NB4 (cell line): Measurements from ENCODE around the gene PAFAH1B1.
"Not testable (repeated sequence)": the region's sequence is repeated elsewhere in the genome, so short reads cannot be mapped to it uniquely, and the experiment has no call there.

Source experiments
- DNase-seq: peaks from one replicate; pipeline ENCODE4 v3.0.0; 2010; ENCODE audit warnings: low read depth
- H3K4me3 ChIP-seq: one replicate; pipeline ENCODE4 v1.5.1; 2011; ENCODE audit warnings: mild to moderate bottlenecking, low read depth, low read length, moderate library complexity
- CTCF ChIP-seq: IDR thresholded peaks from one replicate; pipeline ENCODE4 v1.5.1; 2012; ENCODE audit warnings: low read depth, low read length
- MYC ChIP-seq: IDR thresholded peaks from 2 replicates; pipeline ENCODE4 v1.6.1; 2011; ENCODE audit warnings: low read depth, low read length
- POLR2A ChIP-seq: IDR thresholded peaks from 2 replicates; pipeline ENCODE4 v1.6.1; 2011; ENCODE audit warnings: mild to moderate bottlenecking; ENCODE audit not compliant: insufficient read length; ENCODE audit errors: extremely low read depth
- TF ChIP-seq, protein P1 (sequence below): IDR thresholded peaks from 2 replicates; pipeline ENCODE4 v1.6.1; 2011; ENCODE audit warnings: low read depth, low read length

Gene PAFAH1B1

DNA sequence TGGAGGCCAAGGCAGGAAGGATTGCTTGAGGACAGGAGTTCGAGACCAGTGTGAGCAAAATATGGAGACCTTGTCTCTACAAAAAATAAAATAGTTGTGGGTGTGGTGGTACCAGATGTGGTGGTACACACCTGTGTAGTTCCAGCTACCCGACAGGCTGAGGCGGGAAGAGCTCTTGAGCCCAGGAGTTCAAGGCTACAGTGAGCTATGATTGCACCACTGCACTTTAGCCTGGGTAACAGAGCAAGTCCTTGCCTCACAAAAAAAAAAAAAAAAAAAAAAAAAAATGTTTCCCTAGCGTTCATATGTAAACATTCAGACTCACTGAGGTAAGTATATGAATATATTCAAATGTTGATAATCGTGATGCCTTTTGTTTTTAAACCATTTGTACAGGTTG, 78.6 kb downstream of the PAFAH1B1 start:
- H3K4me3 ChIP-seq, result no peak overlapping the region
- no peak for DNase-seq
- TF ChIP-seq CTCF, result no peak
- TF ChIP-seq, protein P1, sequence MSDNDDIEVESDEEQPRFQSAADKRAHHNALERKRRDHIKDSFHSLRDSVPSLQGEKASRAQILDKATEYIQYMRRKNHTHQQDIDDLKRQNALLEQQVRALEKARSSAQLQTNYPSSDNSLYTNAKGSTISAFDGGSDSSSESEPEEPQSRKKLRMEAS, result no peak
- TF ChIP-seq MYC, result no peak
- TF ChIP-seq POLR2A, result no peak

GRCh38 chr17:2679247-2679646, 85.8 kb downstream of the PAFAH1B1 start:
- not testable (repeated sequence) for DNase-seq, H3K4me3 ChIP-seq

DNA sequence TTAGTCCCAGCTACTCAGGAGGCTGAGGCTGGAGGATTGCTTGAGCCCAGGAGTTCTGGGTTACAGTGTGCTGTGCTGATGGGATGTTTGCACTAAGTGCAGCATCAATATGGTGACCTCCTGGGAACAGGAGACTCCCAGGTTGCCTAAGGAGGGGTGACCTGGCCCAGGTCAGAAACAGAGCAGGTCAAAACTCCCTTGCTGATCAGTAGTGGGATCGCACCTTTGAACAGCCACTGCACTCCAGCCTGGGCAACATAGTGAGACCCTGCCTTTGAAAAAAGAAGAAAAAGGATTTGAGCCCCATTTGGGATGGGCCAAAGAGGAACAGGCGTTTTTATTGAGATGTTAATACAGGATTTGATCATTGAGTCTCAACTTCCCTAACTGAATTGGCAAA, 87.5 kb downstream of the PAFAH1B1 start:
- no peak overlapping the region for H3K4me3 ChIP-seq
- no peak for DNase-seq
- TF ChIP-seq CTCF, result no peak
- no peak for TF ChIP-seq MYC
- TF ChIP-seq POLR2A, result no peak
- TF ChIP-seq, protein P1, result no peak

GRCh38 chr17:2681650-2682049, 88.2 kb downstream of the PAFAH1B1 start:
- DNase-seq, result no peak
- TF ChIP-seq CTCF, result no peak
- no peak overlapping the region for H3K4me3 ChIP-seq

DNA sequence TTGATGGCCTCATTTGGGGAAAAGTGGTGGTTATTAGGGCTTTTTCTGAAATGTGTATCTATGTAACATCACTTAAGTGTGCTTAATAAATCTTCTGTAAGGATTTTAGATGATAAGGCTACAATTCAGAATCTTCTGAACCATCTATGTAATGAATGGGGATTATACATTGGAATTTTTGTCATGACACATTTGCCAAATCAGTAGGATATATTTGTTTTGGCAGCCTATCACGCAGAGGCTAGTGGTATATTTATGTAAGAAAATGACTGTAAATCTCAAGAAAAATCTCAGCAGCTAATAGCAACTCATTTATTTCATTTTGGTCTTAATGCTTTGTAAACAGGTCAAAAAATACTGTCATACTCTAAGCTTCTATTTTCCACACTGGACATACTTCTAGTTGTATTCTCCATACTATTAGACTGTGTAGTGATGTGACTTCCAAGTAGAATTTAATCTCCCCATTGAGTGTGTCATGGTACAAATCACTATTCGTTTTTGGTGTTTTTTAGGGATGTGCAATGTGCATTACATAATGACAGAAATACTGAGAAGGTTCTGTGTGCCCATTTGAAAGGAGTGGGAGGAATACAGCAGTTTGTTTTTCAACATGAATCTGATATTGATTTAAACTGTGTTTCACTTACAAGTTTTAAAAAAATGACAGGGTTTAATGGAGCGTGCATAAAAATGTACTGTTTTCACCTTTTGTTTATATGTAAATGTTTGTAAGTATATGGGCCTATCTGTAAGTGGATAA, 88.9 kb downstream of the PAFAH1B1 start:
- no peak overlapping the region for H3K4me3 ChIP-seq
- DNase-seq, result no peak
- TF ChIP-seq, protein P1, result no peak
- no peak for TF ChIP-seq POLR2A
- no peak for TF ChIP-seq MYC
- TF ChIP-seq CTCF, result no peak

- TF ChIP-seq POLR2A (no peak), MYC (no peak), CTCF (no peak)
- TF ChIP-seq, protein P1, result no peak
- no peak for DNase-seq
- H3K4me3 ChIP-seq, result no peak overlapping the region
These were observed 90.5 kb downstream of the PAFAH1B1 start for GRCh38 chr17:2683912-2684311.
